Measurements from ENCODE around the gene COL26A1. TPM values are rescaled to one million over a fixed set of nuclear protein-coding genes. Genes with fewer than 3 reads are reported as not detected.
"Not testable (repeated sequence)": the region's sequence is repeated elsewhere in the genome, so short reads cannot be mapped to it uniquely, and the experiment has no call there.

Gene COL26A1
- total RNA-seq, 2 donors from 2014 or later, result not detected

DNA sequence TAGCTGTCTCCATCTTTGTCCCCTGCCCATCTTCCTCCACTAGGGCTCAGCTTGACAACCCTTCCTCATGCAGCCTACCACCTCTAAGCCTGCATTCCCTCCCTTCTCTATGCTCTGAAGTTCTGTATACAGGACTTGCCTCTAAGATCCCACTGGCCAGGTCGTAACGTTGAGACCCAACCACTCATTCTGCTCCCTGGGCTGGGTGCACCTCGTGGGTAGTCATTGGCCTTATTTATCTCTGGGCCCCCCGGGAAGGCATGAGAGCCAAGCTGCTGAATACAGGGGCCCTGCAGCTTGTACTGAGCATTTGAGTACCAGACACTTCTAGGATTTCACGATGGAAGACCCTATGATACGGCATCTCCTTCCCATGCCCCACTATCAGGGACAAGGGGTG is 235.3 kb downstream of the COL26A1 start:
- DNase-seq, result no peak
- intact Hi-C loops (cut with DNase I), result no loop called here

DNA sequence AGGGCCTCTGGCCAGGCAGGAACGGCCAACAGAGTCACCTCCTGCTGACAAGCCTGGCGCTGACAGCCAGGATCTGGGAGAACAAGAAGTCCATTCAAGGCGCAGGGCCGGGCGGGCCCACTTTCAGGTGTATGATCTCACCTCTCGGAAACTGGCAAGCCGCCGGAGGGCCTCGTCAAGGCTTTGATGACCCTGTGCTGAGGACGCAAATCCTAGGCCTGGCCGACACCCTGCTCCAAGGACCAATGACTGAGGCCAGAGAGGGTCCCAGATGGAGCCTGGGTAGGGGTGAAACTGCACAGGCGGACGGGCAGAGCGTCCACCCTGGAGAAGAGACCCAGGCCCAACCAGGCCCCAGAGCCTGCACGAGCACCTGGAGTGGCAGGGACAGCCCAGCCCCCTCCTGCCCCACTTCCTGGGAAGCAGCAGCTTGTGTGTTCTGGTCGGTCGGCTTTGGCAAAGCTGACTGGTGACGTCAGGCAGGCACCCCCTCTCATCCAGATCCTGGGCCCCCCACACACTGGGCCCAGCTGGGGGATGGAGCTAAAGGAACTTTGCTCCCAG is 235.8 kb downstream of the COL26A1 start:
- ATAC-seq, result no peak
- intact Hi-C loops (cut with DNase I), result no loop called here
- no peak for DNase-seq

More for the DNA sequence above, 235.3 kb downstream of the COL26A1 start:
- ATAC-seq, result no peak

DNA sequence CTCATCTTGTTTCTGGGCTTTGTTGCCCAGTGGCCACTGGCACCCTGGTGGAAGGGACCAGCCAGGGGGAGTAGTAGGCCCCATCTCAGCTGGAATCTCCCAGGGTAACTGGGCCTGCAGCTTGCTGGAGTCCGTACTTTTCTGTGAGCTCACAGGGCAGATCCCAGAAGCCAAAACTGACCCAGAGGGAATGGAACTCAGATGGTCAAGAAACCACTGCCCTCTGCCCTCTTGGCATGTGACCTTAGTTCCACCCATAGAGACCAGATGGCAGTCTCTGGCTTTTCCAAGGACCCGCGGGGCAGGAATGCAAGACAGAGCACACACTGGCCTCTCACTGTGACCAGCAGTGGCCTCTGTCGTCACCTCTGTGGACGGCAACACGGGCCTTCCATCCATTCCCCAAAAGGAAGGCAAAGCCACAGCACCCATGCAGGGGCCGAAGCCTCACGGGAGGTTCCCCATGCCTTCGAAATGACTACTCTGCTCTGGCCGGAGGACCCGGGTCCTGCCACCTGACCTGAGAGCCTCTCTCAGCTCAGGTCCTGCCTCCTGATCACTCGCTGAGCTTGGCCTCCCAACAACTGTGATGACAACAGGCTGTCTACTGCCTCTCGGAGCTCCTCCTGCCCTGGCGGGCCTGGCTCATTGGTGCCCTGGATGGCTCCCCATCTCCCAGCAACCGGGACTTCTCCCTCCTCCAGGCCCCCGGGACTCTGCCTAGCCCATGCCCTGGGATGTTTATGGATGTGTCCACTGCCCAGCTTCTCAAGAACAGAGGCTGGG is 236.5 kb downstream of the COL26A1 start:
- peak in 1 of 2 donors; percentile 34 for ATAC-seq
- no peak for DNase-seq
- intact Hi-C loops (cut with DNase I), result no loop called here

DNA sequence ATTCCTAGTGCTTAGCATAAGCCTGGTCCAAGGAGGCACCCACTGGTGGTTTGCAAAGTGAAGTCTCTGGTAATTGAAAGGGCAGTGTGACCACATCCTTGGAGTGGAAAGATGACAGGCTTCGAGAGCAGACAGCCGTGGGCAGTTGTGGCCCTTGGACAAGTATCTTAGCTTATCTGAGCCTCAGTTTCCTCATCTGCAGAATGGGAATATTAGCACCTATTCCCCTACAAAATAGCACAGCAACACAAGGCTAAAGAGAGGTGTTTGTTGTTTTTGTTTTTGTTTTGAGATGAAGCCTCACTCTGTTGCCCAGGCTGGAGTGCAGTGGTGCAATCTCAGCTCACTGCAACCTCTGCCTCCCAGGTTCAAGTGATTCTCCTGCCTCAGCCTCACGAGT is 237.1 kb downstream of the COL26A1 start:
- ATAC-seq, result no peak
- intact Hi-C loops (cut with DNase I), result loop anchor here (5.0 to 10.0 kb wide), 3 partner anchors 88 to 675 kb away; no protein-coding TSS in a partner anchor
- DNase-seq, result no peak

DNA sequence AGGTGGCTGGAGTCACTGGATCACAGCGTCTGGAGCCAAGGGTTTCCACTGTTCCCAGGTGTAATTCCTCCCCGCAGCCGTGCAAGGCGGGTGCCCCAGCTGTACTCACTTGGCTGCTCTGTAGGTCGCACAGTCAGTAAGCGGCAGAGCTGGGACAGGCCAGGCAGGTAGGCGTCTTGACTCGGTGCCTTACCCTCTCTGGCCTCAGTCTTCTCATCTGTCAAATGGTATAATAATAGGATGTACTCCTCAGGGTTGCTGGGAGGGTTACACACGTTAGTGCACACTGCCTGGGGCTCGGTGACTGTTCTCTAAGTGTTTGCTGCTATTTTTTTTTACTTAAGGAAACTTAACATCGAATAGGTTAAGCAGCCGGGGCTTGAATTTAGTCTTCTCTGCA is 239.4 kb downstream of the COL26A1 start:
- no peak for DNase-seq
- ATAC-seq, result no peak
- intact Hi-C loops (cut with DNase I), result loop anchor here (2.0 to 10.0 kb wide), 4 partner anchors 85 to 673 kb away; no protein-coding TSS in a partner anchor

DNA sequence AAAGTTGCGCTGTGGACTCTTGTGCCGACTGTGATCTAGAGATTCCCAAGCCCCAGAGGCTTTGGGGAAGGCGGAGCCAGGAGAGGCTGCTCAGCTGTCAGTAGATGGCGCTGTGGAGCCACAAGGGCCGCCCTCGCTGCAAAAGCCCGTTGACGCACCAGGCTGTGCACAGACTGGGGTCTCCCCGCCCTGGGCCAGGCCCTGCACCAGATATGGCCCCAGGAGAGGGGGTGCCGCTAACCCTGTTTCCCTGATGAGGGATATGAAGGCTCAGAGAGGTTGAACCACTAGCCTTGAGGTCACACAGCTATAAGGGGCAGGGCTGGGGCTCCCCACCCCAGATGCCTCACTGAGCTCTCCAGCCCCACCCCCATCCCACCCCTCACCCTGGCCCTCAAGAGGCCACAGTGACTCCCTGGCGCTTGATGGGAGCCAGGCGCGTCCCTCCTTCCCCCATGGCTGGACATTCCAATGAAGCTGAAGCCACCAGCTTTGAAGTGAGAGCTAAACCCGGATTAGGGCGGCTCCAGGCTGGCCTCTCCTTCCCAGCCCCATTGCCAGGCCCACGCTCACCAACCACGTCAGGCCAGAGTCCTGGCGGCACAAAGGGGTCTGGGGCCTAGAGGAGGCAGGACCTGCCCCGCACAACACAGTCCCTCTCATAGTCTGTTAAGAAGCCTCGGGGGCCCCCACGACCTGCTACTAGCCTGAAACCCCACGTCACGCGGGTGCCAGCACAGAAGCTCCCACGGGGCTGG is 240.0 kb downstream of the COL26A1 start:
- peak; percentile 83 for DNase-seq
- peak; percentile 87 to 94 for ATAC-seq
- intact Hi-C loops (cut with DNase I), result loop anchor here (2.0 to 10.0 kb wide), 4 partner anchors 85 to 672 kb away; no protein-coding TSS in a partner anchor

DNA sequence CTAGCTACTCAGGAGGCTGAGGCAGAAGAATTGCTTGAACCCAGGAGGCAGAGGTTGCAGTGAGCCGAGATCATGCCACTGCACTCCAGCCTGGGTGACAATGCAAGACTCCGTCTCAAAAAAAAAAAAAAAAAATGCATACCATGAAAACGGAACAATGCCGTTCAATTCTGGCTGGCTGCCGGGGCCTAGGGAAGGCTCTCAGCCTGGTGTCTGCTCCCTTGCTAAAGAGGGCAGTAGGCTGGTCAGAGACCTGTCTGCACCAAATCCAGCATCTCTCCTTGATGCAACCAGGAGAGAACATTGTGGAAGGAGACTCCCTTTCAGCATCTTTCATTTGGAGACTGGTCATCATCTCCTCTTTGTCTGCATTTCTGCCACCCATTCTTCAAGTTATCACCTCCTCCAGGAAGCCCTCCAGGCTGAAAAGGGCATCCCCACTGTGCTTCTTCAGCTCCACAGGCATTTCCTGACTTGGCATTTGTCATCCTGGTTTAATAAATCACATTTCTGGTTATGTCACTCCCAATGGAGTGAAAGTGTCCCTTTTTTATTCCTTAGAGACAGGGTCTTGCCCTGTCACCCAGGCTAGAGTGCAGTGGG is 241.8 kb downstream of the COL26A1 start:
- ATAC-seq, result no peak
- no peak for DNase-seq
- intact Hi-C loops (cut with DNase I), result loop anchor here (5.0 to 10.0 kb wide), 3 partner anchors 83 to 670 kb away; no protein-coding TSS in a partner anchor

DNA sequence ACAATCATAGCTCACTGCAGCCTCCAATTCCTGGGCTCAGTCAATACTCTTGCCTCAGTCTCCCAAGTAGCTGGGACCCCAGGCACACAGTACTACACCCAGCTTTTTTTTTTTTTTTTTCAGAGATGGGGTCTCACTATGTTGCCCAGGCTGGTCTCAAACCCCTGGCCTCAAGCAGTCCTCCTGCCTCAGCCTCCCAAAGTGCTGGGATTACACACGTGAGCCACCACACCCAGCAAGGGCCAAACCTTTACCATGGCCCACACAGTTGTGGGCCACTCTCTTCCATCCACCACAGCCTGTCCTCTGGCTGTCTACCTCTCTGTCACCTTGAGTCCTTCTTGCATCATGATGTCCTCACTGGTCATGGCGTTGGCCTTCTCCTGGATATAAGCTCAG is 242.3 kb downstream of the COL26A1 start:
- intact Hi-C loops (cut with DNase I), result loop anchor here (5.0 to 10.0 kb wide), 3 partner anchors 82 to 670 kb away; no protein-coding TSS in a partner anchor
- not testable (repeated sequence) for ATAC-seq

DNA sequence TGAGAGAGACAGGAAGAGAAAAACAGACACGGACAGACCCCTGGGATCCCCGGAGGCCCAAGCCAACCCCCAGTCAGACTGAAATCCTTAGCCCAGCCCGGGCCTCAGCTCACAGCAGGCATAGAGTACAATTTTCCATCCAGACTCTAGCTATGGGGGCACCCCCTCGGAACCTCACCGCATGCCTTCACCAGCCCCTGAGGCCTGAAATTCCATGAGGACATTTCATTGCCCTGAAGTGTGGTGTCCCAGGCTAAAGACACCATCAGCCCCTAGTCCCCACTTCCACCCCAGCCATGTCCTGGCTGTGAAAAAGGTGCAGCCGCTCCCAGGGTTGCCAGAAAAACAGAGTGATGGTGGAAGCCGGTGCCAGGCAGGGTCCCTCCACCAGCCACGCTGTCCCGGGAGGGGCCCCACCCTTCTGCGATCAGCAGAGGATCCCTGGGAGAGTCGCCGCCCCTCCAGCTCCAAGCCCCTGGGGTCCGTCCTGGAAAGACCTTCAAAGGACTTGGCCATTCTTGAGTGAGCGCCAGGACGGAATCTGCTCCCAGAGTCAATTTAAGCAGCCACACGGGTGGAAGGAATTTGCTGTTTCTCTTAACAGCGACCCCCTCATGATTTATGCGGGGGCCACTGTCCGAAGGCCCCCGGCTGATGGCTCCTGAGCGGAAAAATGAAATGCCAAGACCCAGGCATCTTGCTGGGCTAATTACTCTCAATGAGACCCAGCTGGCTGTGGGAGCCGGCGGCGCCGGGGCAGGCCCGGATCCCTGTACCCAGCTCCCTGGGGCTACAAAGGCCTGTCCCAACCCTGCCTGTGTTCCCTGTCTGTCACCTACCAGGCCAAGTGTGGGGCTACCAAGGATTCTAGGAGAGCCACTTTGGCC is 243.2 kb downstream of the COL26A1 start:
- intact Hi-C loops (cut with DNase I), result loop anchor here in 1 of 2 donors (10.0 kb wide), 2 partner anchors 629 to 669 kb away; no protein-coding TSS in a partner anchor

More for the DNA sequence above, 242.3 kb downstream of the COL26A1 start:
- not testable (repeated sequence) for DNase-seq

DNA sequence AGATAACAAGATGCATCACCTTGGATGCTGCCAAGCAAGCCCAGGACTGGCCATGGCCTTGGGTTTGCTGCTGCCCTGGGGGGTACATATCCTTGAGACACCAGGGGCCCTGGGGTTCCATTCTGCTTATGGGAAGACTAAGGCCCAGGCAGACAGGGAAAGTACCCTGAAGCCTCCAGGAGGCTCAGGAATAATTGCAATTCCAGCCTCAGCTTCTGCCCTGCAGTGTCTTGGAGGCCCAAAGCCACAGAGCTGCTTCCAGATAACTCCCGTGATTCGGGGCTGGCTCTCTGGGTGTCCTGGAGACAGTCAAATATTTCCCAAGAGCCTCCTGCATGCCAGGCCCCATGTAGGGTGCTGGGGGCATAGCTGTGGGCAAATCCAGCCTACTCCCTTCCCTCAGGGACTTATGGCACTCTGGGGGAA is 243.8 kb downstream of the COL26A1 start:
- intact Hi-C loops (cut with DNase I), result loop anchor here in 1 of 2 donors (10.0 kb wide), 2 partner anchors 628 to 668 kb away; no protein-coding TSS in a partner anchor
- DNase-seq (no peak), ATAC-seq (no peak)

More for the DNA sequence above, 243.2 kb downstream of the COL26A1 start:
- ATAC-seq, result no peak
- no peak for DNase-seq

Other genes with a start within 250 kb of the COL26A1 start
- gene SERPINE1, start 235.8 kb upstream of the COL26A1 start, total RNA-seq, result 10 to 100 TPM in 1 of 2 donors, 1 to 10 TPM in 1; 2.4 to 41.6 TPM
- 10 to 100 TPM; 14.9 to 18.9 TPM for gene AP1S1, start 208.4 kb upstream of the COL26A1 start, total RNA-seq
- not detected for gene VGF, start 197.3 kb upstream of the COL26A1 start, total RNA-seq
- gene NAT16, start 182.6 kb upstream of the COL26A1 start, total RNA-seq, result not detected
- not detected for gene MOGAT3, start 161.8 kb upstream of the COL26A1 start, total RNA-seq
- gene PLOD3, start 145.3 kb upstream of the COL26A1 start, total RNA-seq, result 10 to 100 TPM; 49.6 to 59.1 TPM
- 10 to 100 TPM; 48.0 to 53.9 TPM for gene ZNHIT1, start 144.7 kb upstream of the COL26A1 start, total RNA-seq
- 1 to 10 TPM; 5.5 to 6.1 TPM for gene CLDN15, start 125.1 kb upstream of the COL26A1 start, total RNA-seq
- gene FIS1, start 117.8 kb upstream of the COL26A1 start, total RNA-seq, result 100 to 1,000 TPM; 251 to 257 TPM
- 10 to 100 TPM; 15.7 to 17.0 TPM for gene IFT22, start 41.1 kb upstream of the COL26A1 start, total RNA-seq